ENCODE results near the gene KRT23.

KRT23 gene

GRCh38 chr17:40978575-40979151, 41.2 kb upstream of the KRT23 start:
- Histone ChIP-seq H3K36me3 (ENCODE audit: insufficient read depth, low read length) (no peaks in the 10 kb centered on the region), H3K9ac (ENCODE audit: low read depth, low read length, poor library complexity, severe bottlenecking) (no peak overlapping the region)
- no peak for TF ChIP-seq EZH2phosphoT487 (IDR thresholded peaks at IDR 0.05; ENCODE audit: borderline replicate concordance)
- TF ChIP-seq CTCF (conservative IDR thresholded peaks at IDR 0.05; ENCODE audit: low read length) = no peak

GRCh38 chr17:40975516-40975915, 38.1 kb upstream of the KRT23 start:
- H3K27me3 ChIP-seq (ENCODE audit: insufficient read depth, low read length, poor library complexity, severe bottlenecking) = peaks cover 7% of the 10 kb centered on the region
- no peaks in the 10 kb centered on the region for H3K4me1 ChIP-seq (ENCODE audit: insufficient read depth, low read length, poor library complexity, severe bottlenecking)
- no peaks in the 10 kb centered on the region for H3K79me2 ChIP-seq (ENCODE audit: insufficient read depth, low read length)
- H3K9me2 ChIP-seq (replicated peaks; ENCODE audit: low read depth, low read length) = no peaks in the 10 kb centered on the region
- H3K36me3 ChIP-seq (ENCODE audit: insufficient read depth, low read length) = no peaks in the 10 kb centered on the region
- H3K4me3 ChIP-seq (ENCODE audit: low read length, poor library complexity, severe bottlenecking) = no peak overlapping the region
- no peak overlapping the region for H3K9ac ChIP-seq (ENCODE audit: low read depth, low read length, poor library complexity, severe bottlenecking)
- TF ChIP-seq EZH2phosphoT487 (IDR thresholded peaks at IDR 0.05; ENCODE audit: borderline replicate concordance) (no peak), CTCF (conservative IDR thresholded peaks at IDR 0.05; ENCODE audit: low read length) (no peak)
- no peak overlapping the region for H2AFZ ChIP-seq (ENCODE audit: low read length)
- no peak overlapping the region for H3K4me2 ChIP-seq (ENCODE audit: low read depth, low read length, poor library complexity, severe bottlenecking)
- H4K20me1 ChIP-seq (ENCODE audit: insufficient read depth, low read length, poor library complexity, severe bottlenecking) = no peaks in the 10 kb centered on the region
- H3F3A ChIP-seq (ENCODE audit: low read depth) = no peaks in the 10 kb centered on the region
- no peaks in the 10 kb centered on the region for H3K9me3 ChIP-seq (ENCODE audit: insufficient read depth, low read depth, low read length)

More at GRCh38 chr17:40978575-40979151, 41.2 kb upstream of the KRT23 start:
- H3K9me3 ChIP-seq (ENCODE audit: insufficient read depth, low read depth, low read length) = no peaks in the 10 kb centered on the region
- no peak overlapping the region for H2AFZ ChIP-seq (ENCODE audit: low read length)
- H3F3A ChIP-seq (ENCODE audit: low read depth) = no peaks in the 10 kb centered on the region
- peaks cover 12% of the 10 kb centered on the region for H3K27me3 ChIP-seq (ENCODE audit: insufficient read depth, low read length, poor library complexity, severe bottlenecking)
- no peak overlapping the region for H3K4me2 ChIP-seq (ENCODE audit: low read depth, low read length, poor library complexity, severe bottlenecking)
- no peaks in the 10 kb centered on the region for H3K79me2 ChIP-seq (ENCODE audit: insufficient read depth, low read length)
- H3K9me2 ChIP-seq (replicated peaks; ENCODE audit: low read depth, low read length) = no peaks in the 10 kb centered on the region
- H4K20me1 ChIP-seq (ENCODE audit: insufficient read depth, low read length, poor library complexity, severe bottlenecking) = no peaks in the 10 kb centered on the region
- H3K4me1 ChIP-seq (ENCODE audit: insufficient read depth, low read length, poor library complexity, severe bottlenecking) = no peaks in the 10 kb centered on the region
- H3K4me3 ChIP-seq (ENCODE audit: low read length, poor library complexity, severe bottlenecking) = no peak overlapping the region

GRCh38 chr17:40974366-40974765, 36.9 kb upstream of the KRT23 start:
- Histone ChIP-seq H3F3A (ENCODE audit: low read depth) (no peaks in the 10 kb centered on the region), H3K79me2 (ENCODE audit: insufficient read depth, low read length) (no peaks in the 10 kb centered on the region), H3K36me3 (ENCODE audit: insufficient read depth, low read length) (no peaks in the 10 kb centered on the region), H3K9me2 (replicated peaks; ENCODE audit: low read depth, low read length) (no peaks in the 10 kb centered on the region), H3K4me3 (ENCODE audit: low read length, poor library complexity, severe bottlenecking) (no peak overlapping the region), H3K9ac (ENCODE audit: low read depth, low read length, poor library complexity, severe bottlenecking) (no peak overlapping the region), H2AFZ (ENCODE audit: low read length) (no peak overlapping the region), H3K4me1 (ENCODE audit: insufficient read depth, low read length, poor library complexity, severe bottlenecking) (no peaks in the 10 kb centered on the region), H3K9me3 (ENCODE audit: insufficient read depth, low read depth, low read length) (no peaks in the 10 kb centered on the region), H3K4me2 (ENCODE audit: low read depth, low read length, poor library complexity, severe bottlenecking) (no peak overlapping the region), H3K27me3 (ENCODE audit: insufficient read depth, low read length, poor library complexity, severe bottlenecking) (peaks cover 7% of the 10 kb centered on the region), H4K20me1 (ENCODE audit: insufficient read depth, low read length, poor library complexity, severe bottlenecking) (no peaks in the 10 kb centered on the region)
- TF ChIP-seq EZH2phosphoT487 (IDR thresholded peaks at IDR 0.05; ENCODE audit: borderline replicate concordance) = no peak
- TF ChIP-seq CTCF (conservative IDR thresholded peaks at IDR 0.05; ENCODE audit: low read length) = no peak
